Sigmoid colon (tissue), 7 donors: Measurements from ENCODE around the gene COL1A1. TPM values are rescaled to one million over a fixed set of nuclear protein-coding genes. Genes with fewer than 3 reads are reported as not detected.

Source experiments
- DNase-seq: peaks from one replicate; pipeline ENCODE4 v3.0.0-alpha.2; 2019
- H3K27ac ChIP-seq, 4 donors: fragments of 200-600 bp; sonication (generic); one replicate each; pipeline ENCODE4 v1.5.1; 2016 to 2019; ENCODE audit warnings: mild to moderate bottlenecking in 1 of 4
- H3K27me3 ChIP-seq, 3 donors: fragments of 200-600 bp; sonication (generic); one replicate each; pipeline ENCODE4 v1.5.1; 2019; ENCODE audit warnings: mild to moderate bottlenecking in 1 of 3
- H3K36me3 ChIP-seq, 4 donors: fragments of 200-600 bp; sonication (generic); one replicate each; pipeline ENCODE4 v1.5.1; 2016 to 2019
- H3K4me1 ChIP-seq, 4 donors: fragments of 200-600 bp; sonication (generic); one replicate each; pipeline ENCODE4 v1.5.1; 2017 to 2019
- H3K4me3 ChIP-seq, 4 donors: fragments of 200-600 bp; sonication (generic); one replicate each; pipeline ENCODE4 v1.5.1; 2017 to 2019; ENCODE audit warnings: mild to moderate bottlenecking in 2 of 4, moderate library complexity in 1 of 4
- H3K9me3 ChIP-seq, 4 donors: fragments of 200-600 bp in 3 of 4; sonication (generic) in 3 of 4; one replicate each; pipeline versions ENCODE4 v1.5.1 to v1.6.1; 2013 to 2019
- EP300 ChIP-seq, 4 donors: sonication (generic); formaldehyde crosslinking; IDR thresholded peaks; one replicate each; pipeline ENCODE4 v1.6.1; 2017; ENCODE audit warnings: antibody characterized with exemption in 4 of 4
- POLR2A ChIP-seq, 2 donors: fragments of 450-650 bp; IDR thresholded peaks; one replicate each; pipeline ENCODE4 v1.6.1; 2016; ENCODE audit warnings: antibody characterized with exemption in 2 of 2, mild to moderate bottlenecking in 2 of 2, moderate library complexity in 2 of 2
- POLR2AphosphoS5 ChIP-seq, 4 donors: sonication (generic); formaldehyde crosslinking; IDR thresholded peaks; one replicate each; pipeline ENCODE4 v1.6.1; 2017; ENCODE audit warnings: antibody characterized with exemption in 4 of 4
- WGBS, 2 donors: extraction: QIAGEN DNeasy Blood & Tissue Kit; methylation state at CpG; one replicate each; pipeline ENCODE4 v1.1.7; 2013; 5-methylcytosine and 5-hydroxymethylcytosine counted together
- intact Hi-C: fragments of 100-400 bp; cut with DNase I; formaldehyde crosslinking; loops from one replicate; pipeline ENCODE4 v1.15.1; 2023
- polyA plus RNA-seq, 3 donors: library from polyadenylated mRNA; stranded (reverse); fragments of 200-250 nt; gene quantifications; one replicate each; pipeline ENCODE4 v1.2.3, GENCODE V29; 2013
- small RNA-seq, 3 donors: library from RNA; depleted of rRNA; stranded (forward); fragments of <200 nt; gene quantifications; one replicate each; pipeline ENCODE3, GENCODE V24; 2016
- total RNA-seq, 4 donors: library from RNA; depleted of rRNA; stranded (reverse); fragments of >200 nt; gene quantifications; one replicate each; pipeline ENCODE4 v1.1.0, GENCODE V29; 2016
- TF ChIP-seq, protein P1 (sequence below), 4 experiments: fragments of 450-650 bp in 3 of 4; fragments of 200-600 bp in 1 of 4; IDR thresholded peaks; one replicate each; pipeline ENCODE4 v1.5.1; 2016 to 2019; ENCODE audit warnings: antibody characterized with exemption in 4 of 4, mild to moderate bottlenecking in 3 of 4, moderate library complexity in 2 of 4
- donor health status: healthy with polysubstance abuse.
- donor health status: Bipolar disorder and iron deficiency.
- donor health status: healthy.

The COL1A1 gene
- total and polyA plus RNA-seq, 7 donors: 7.8 to 459 (median 49.2) TPM

DNA sequence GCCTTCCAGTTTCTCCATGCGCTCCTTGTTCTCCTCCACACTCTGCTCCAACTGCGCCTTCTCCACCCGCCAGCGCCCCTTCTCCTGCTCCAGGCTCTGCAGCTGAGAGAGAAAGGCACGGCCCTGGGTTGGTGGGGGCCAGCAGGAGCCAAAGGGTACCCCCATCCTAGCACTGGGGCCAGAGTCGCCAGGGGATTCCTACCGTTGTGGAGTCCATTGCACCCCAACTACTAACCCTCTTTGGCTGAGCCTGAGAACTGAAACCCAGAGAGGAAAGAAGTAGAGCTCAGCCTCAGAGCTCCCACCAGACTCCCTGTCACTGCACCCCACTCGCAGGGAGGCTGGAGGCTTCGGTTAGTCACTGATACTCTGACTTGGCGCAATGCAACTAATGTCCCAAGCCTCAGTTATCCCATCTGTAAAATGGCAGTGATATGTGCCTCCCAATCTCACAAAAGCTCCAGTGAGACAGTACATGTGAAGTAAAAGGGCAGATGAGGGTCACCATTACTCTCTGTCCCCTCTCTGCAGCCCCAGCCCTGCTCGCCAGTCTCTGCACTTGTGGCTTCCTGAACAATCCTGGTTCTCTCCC lies 65.2 kb downstream of the COL1A1 start:
- H3K36me3 ChIP-seq: peaks cover 28 to 67% (median 48%) of the 10 kb centered on the region in 4 donors
- TF ChIP-seq POLR2A (IDR thresholded peaks at IDR 0.05): no peak
- TF ChIP-seq POLR2AphosphoS5 (IDR thresholded peaks at IDR 0.05): no peak
- no peak for TF ChIP-seq EP300 (IDR thresholded peaks at IDR 0.05)
- TF ChIP-seq, protein P1, sequence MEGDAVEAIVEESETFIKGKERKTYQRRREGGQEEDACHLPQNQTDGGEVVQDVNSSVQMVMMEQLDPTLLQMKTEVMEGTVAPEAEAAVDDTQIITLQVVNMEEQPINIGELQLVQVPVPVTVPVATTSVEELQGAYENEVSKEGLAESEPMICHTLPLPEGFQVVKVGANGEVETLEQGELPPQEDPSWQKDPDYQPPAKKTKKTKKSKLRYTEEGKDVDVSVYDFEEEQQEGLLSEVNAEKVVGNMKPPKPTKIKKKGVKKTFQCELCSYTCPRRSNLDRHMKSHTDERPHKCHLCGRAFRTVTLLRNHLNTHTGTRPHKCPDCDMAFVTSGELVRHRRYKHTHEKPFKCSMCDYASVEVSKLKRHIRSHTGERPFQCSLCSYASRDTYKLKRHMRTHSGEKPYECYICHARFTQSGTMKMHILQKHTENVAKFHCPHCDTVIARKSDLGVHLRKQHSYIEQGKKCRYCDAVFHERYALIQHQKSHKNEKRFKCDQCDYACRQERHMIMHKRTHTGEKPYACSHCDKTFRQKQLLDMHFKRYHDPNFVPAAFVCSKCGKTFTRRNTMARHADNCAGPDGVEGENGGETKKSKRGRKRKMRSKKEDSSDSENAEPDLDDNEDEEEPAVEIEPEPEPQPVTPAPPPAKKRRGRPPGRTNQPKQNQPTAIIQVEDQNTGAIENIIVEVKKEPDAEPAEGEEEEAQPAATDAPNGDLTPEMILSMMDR (IDR thresholded peaks at IDR 0.05): no peak
- H3K4me3 ChIP-seq: no peak overlapping the region
- H3K27me3 ChIP-seq: no peaks in the 10 kb centered on the region
- H3K9me3 ChIP-seq: no peaks in the 10 kb centered on the region
- intact Hi-C loops: no loop called here
- WGBS, 2 donors: 94 to 96% methylated on average over 11 of the region's 11 CpGs
- no peak overlapping the region for H3K27ac ChIP-seq
- peaks cover 0 to 30% (median 21%) of the 10 kb centered on the region in 4 donors for H3K4me1 ChIP-seq
- DNase-seq: no peak

DNA sequence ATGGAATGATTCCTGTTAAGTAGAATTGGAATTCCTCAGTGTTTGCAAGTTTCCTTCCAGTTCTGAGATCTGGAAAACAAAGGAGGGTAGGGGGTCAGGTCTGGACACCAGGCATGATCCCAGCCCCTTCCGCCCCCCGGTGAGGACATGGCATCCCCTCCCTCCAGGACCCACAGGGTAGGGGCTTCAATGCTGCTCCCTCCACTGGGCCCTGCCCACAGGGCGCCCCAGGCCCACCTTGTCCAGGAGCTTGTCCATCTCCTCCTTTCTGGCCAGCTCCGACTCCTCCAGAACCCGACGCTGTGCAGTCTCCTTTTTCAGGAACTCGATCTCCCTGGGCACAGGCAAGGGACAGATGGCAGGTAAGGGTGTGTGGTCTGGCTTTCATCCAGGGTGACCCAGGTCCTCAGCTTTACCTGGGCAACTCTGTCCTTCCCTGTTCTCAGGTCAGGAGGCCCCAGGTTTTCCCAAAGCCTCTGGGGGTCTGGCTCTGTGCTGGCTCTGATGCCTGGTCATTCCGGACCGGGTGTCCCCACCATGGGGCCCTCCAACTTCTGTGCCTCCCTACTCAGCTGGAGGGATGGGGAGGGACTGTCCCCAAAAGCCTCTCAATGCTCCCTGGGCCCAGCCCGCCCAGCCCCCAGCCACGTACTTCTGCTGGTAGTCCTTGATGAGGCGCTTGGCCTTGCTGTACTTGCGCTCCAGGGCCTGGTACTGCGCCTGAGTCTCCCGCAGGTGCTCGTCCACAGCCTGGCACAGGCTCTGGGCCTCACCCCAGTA lies 65.9 kb downstream of the COL1A1 start:
- TF ChIP-seq POLR2AphosphoS5 (IDR thresholded peaks at IDR 0.05) (no peak), EP300 (IDR thresholded peaks at IDR 0.05) (no peak), POLR2A (IDR thresholded peaks at IDR 0.05) (no peak)
- TF ChIP-seq, protein P1 (IDR thresholded peaks at IDR 0.05): no peak
- H3K9me3 ChIP-seq: no peaks in the 10 kb centered on the region
- no peak overlapping the region for H3K4me3 ChIP-seq
- intact Hi-C loops: no loop called here
- DNase-seq: no peak
- 86 to 90% methylated on average over 16 of the region's 16 CpGs for WGBS, 2 donors
- no peak overlapping the region for H3K27ac ChIP-seq
- peaks cover 0 to 36% (median 25%) of the 10 kb centered on the region in 4 donors for H3K4me1 ChIP-seq
- H3K27me3 ChIP-seq: peaks cover 0 to under 1% (median 0%) of the 10 kb centered on the region in 3 donors
- peaks cover 23 to 60% (median 42%) of the 10 kb centered on the region in 4 donors for H3K36me3 ChIP-seq

DNA sequence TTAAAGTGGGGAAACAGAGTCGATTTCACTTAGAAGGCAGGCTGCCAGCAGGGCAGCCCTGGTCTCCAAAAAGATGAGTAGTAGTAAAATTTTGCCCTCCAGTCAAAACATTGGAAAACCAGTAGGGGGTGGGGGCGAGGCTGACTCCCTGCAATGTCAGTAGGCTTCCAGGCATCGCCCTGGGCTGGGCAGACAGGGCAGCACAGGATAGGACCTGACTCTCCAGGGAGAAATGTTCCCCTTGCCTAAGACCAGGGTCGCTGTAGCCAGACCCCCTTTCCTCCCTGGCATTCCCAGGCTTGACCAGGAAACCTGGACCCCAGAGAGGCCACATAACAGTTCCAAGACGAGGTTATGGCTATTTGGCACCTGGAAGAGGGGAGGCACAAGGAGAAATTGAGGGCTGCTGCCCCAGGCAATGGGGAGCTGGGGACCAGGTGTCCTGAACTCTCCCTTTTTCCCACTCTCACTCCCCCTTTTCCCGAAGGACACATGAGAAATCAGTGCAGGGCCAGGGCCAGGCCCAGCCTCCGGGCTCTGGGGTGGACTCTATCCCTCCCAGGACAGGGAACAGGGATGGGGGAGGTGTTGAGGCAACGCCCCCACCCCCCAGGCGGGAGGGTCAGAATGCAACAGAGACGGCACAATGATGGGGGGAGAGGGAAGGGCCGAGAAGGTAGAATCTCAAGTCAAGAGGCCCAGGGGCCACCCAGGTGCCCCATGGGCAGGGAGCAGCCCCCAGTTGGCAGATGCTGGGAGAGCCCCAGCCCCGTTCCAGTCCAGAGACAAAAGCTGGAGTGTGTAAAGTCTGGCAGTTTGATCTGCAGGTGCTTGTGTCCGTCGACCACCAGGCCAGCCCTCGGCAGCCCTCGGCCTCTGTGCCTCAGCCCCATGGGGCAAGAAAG lies 67.0 kb downstream of the COL1A1 start:
- peaks cover 17 to 53% (median 40%) of the 10 kb centered on the region in 4 donors for H3K36me3 ChIP-seq
- H3K27me3 ChIP-seq: peaks cover 4 to 11% (median 4%) of the 10 kb centered on the region in 3 donors
- WGBS, 2 donors: 79 to 82% methylated on average over 16 of the region's 16 CpGs
- H3K4me3 ChIP-seq: no peak overlapping the region
- peak overlapping the region in 1 of 4 donors; percentile 75 for H3K27ac ChIP-seq
- DNase-seq: no peak
- no peaks in the 10 kb centered on the region for H3K9me3 ChIP-seq
- TF ChIP-seq, protein P1 (IDR thresholded peaks at IDR 0.05): no peak
- TF ChIP-seq POLR2A (IDR thresholded peaks at IDR 0.05) (no peak), EP300 (IDR thresholded peaks at IDR 0.05) (no peak), POLR2AphosphoS5 (IDR thresholded peaks at IDR 0.05) (no peak)
- intact Hi-C loops: no loop called here
- peaks cover 0 to 42% (median 31%) of the 10 kb centered on the region in 4 donors for H3K4me1 ChIP-seq

DNA sequence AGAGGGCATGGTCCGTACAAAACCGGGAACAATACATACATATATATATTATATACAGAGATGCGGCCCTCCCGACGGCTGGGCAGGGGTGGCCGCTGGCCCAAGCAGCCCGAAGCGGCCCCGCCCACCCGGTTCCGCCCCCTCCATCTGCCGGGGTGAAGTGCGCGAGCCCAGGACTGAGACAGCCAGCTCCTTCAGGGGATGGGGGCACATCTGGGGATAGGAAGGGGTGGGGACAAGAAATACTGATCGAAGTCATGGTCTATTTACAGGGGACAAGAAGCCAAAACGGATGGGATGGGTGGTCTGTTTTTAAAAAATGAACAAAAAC lies 67.7 kb downstream of the COL1A1 start:
- H3K36me3 ChIP-seq: peaks cover 10 to 45% (median 33%) of the 10 kb centered on the region in 4 donors
- peaks cover 7 to 19% (median 10%) of the 10 kb centered on the region in 3 donors for H3K27me3 ChIP-seq
- no peak for DNase-seq
- H3K4me1 ChIP-seq: peaks cover 0 to 49% (median 38%) of the 10 kb centered on the region in 4 donors
- 23 to 58% methylated on average over 16 of the region's 16 CpGs for WGBS, 2 donors
- intact Hi-C loops: no loop called here
- TF ChIP-seq POLR2AphosphoS5 (IDR thresholded peaks at IDR 0.05) (no peak), POLR2A (IDR thresholded peaks at IDR 0.05) (no peak)
- no peak overlapping the region for H3K4me3 ChIP-seq
- peak overlapping the region; percentile 51 to 75 (median 64) for H3K27ac ChIP-seq
- H3K9me3 ChIP-seq: no peaks in the 10 kb centered on the region

Small RNA genes lying within 50 kb of the gene (small RNA-seq; reads per million reads assigned to genes)
- gene SUMO2P7: 0 reads per million in 3 donors

Other genes with a start within 250 kb of the COL1A1 start
- not detected for gene DLX4, start 232.4 kb downstream of the COL1A1 start, total RNA-seq
- under 1 TPM in 1 of 3 donors, not detected in 2; 0.34 TPM for gene DLX4, start 232.4 kb downstream of the COL1A1 start, polyA plus RNA-seq
- gene DLX3, start 206.4 kb downstream of the COL1A1 start, total RNA-seq: under 1 TPM in 1 of 4 donors, not detected in 3; 0.27 TPM
- gene DLX3, start 206.4 kb downstream of the COL1A1 start, polyA plus RNA-seq: under 1 TPM in 1 of 3 donors, not detected in 2; 0.07 TPM
- gene ITGA3, start 145.5 kb downstream of the COL1A1 start, total RNA-seq: 10 to 100 TPM; 19.9 to 54.0 (median 39.5) TPM
- 10 to 100 TPM; 15.6 to 85.1 (median 17.1) TPM for gene ITGA3, start 145.5 kb downstream of the COL1A1 start, polyA plus RNA-seq
- 10 to 100 TPM; 40.3 to 82.8 (median 45.7) TPM for gene PDK2, start 106.3 kb downstream of the COL1A1 start, total RNA-seq
- 10 to 100 TPM; 23.1 to 56.5 (median 43.9) TPM for gene PDK2, start 106.3 kb downstream of the COL1A1 start, polyA plus RNA-seq
- 1 to 10 TPM in 1 of 4 donors, under 1 TPM in 3; 0.16 to 2.5 (median 0.63) TPM for gene SAMD14, start 71.5 kb downstream of the COL1A1 start, total RNA-seq
- 1 to 10 TPM in 2 of 3 donors, under 1 TPM in 1; 0.92 to 1.3 (median 1.2) TPM for gene SAMD14, start 71.5 kb downstream of the COL1A1 start, polyA plus RNA-seq
- 10 to 100 TPM; 15.3 to 18.8 (median 16.8) TPM for gene PPP1R9B, start 51.0 kb downstream of the COL1A1 start, total RNA-seq
- gene PPP1R9B, start 51.0 kb downstream of the COL1A1 start, polyA plus RNA-seq: 10 to 100 TPM in 2 of 3 donors, 1 to 10 TPM in 1; 9.0 to 38.7 (median 10.9) TPM
- gene SGCA, start 35.6 kb downstream of the COL1A1 start, total RNA-seq: 10 to 100 TPM; 27.3 to 80.1 (median 56.1) TPM
- 1 to 10 TPM; 2.5 to 7.2 (median 4.6) TPM for gene SGCA, start 35.6 kb downstream of the COL1A1 start, polyA plus RNA-seq
- gene TMEM92, start 72.8 kb upstream of the COL1A1 start, total RNA-seq: not detected
- 1 to 10 TPM; 2.5 to 9.7 (median 3.6) TPM for gene TMEM92, start 72.8 kb upstream of the COL1A1 start, polyA plus RNA-seq
- 10 to 100 TPM; 16.2 to 27.4 (median 18.3) TPM for gene XYLT2, start 144.5 kb upstream of the COL1A1 start, total RNA-seq
- gene XYLT2, start 144.5 kb upstream of the COL1A1 start, polyA plus RNA-seq: 10 to 100 TPM in 1 of 3 donors, 1 to 10 TPM in 2; 1.8 to 14.5 (median 2.5) TPM
- 10 to 100 TPM; 64.0 to 94.6 (median 75.6) TPM for gene MRPL27, start 171.6 kb upstream of the COL1A1 start, total RNA-seq
- 100 to 1,000 TPM; 151 to 234 (median 220) TPM for gene MRPL27, start 171.6 kb upstream of the COL1A1 start, polyA plus RNA-seq
- gene EME1, start 171.6 kb upstream of the COL1A1 start, total RNA-seq: under 1 TPM in 1 of 4 donors, not detected in 3; 0.36 TPM
- 1 to 10 TPM in 2 of 3 donors, not detected in 1; 1.2 to 3.5 TPM for gene EME1, start 171.6 kb upstream of the COL1A1 start, polyA plus RNA-seq
- gene LRRC59, start 195.9 kb upstream of the COL1A1 start, total RNA-seq: 10 to 100 TPM; 32.4 to 38.8 (median 35.2) TPM
- gene LRRC59, start 195.9 kb upstream of the COL1A1 start, polyA plus RNA-seq: 100 to 1,000 TPM in 1 of 3 donors, 10 to 100 TPM in 2; 78.1 to 116 (median 84.6) TPM
- 10 to 100 TPM in 2 of 4 donors, 1 to 10 TPM in 2; 8.2 to 28.5 (median 11.0) TPM for gene ACSF2, start 224.6 kb upstream of the COL1A1 start, total RNA-seq
- gene ACSF2, start 224.6 kb upstream of the COL1A1 start, polyA plus RNA-seq: 10 to 100 TPM; 49.9 to 61.7 (median 54.3) TPM